Measurements from ENCODE around the gene CFAP57.

GRCh38 chr1:43153443-43153842 lies 18.7 kb upstream of the CFAP57 start:
- no peak for TF ChIP-seq CTCF (IDR thresholded peaks at IDR 0.05)
- TF ChIP-seq EZH2 (IDR thresholded peaks at IDR 0.05; ENCODE audit: borderline replicate concordance, insufficient read depth, low read depth, low read length, poor library complexity, severe bottlenecking), result no peak
